Endothelial cell (in vitro differentiated cells): Measurements from ENCODE around the gene NTN5. TPM values are rescaled to one million over a fixed set of nuclear protein-coding genes. Genes with fewer than 3 reads are reported as not detected.
A peak's percentile ranks its signal among the peaks of the same experiment; 100 is the strongest.

Source experiments
- DNase-seq: peaks from one replicate; pipeline ENCODE4 v3.0.0; 2021; ENCODE audit warnings: low spot score
- H3K27ac Mint-ChIP-seq: one replicate; pipeline ENCODE4 v1.8.0; 2021; ENCODE audit warnings: mixed read lengths, inconsistent platforms; ENCODE audit not compliant: unreplicated experiment
- H3K27me3 Mint-ChIP-seq: one replicate; pipeline ENCODE4 v1.8.0; 2021; ENCODE audit warnings: mild to moderate bottlenecking, moderate library complexity, mixed read lengths, inconsistent platforms; ENCODE audit not compliant: unreplicated experiment
- H3K36me3 Mint-ChIP-seq: one replicate; pipeline ENCODE4 v1.8.0; 2021; ENCODE audit warnings: mild to moderate bottlenecking, low read depth, mixed read lengths, inconsistent platforms; ENCODE audit not compliant: unreplicated experiment
- H3K4me1 Mint-ChIP-seq: one replicate; pipeline ENCODE4 v1.8.0; 2021; ENCODE audit warnings: mild to moderate bottlenecking, mixed read lengths, inconsistent platforms; ENCODE audit not compliant: unreplicated experiment
- H3K4me3 Mint-ChIP-seq: one replicate; pipeline ENCODE4 v1.8.0; 2021; ENCODE audit warnings: mild to moderate bottlenecking, mixed read lengths, inconsistent platforms; ENCODE audit not compliant: unreplicated experiment
- H3K9me3 Mint-ChIP-seq: one replicate; pipeline ENCODE4 v1.8.0; 2021; ENCODE audit warnings: mixed read lengths, inconsistent platforms; ENCODE audit not compliant: unreplicated experiment
- total RNA-seq: library from RNA; stranded (reverse); fragmentation: NEBNext Ultra II Directional; extraction: Animal tissue kit (Norgen Biotek cat#: 25700); gene quantifications from one replicate; pipeline ENCODE4 v1.2.1, GENCODE V29; 2021; ENCODE audit not compliant: unreplicated experiment
- TF ChIP-seq, protein P1 (sequence below): fragments of 200-600 bp; sonication (generic); IDR thresholded peaks from one replicate; pipeline ENCODE4 v1.5.0; 2021; ENCODE audit warnings: antibody characterized with exemption; ENCODE audit not compliant: unreplicated experiment

The NTN5 gene
- total RNA-seq, 1 donor from 2014 or later: 0.21 TPM

DNA sequence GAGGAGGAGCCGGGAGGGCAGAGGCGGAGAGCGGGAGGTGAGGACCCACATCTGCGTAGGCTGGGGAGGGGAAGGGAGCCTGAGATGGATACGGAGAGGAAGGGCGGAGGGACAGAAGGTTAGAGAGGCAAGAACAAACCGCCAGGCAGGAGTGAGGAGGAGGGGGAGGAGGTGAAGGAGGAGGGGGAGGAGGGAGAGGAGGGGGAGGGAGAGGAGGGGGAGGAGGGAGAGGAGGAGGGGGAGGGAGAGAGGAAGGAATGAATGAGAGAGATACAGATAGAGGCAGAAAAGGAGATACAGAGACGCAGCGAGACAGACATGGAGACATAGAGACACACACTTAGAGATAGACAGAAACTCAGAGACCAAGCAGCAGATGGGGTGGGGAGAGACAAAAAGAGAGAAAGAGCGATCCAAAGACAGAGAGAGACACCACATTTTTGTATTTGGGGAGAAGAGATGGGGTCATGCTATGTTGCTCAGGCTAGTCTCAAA, 26.0 kb downstream of the NTN5 start:
- Mint-ChIP-seq H3K36me3 (peaks cover 4% of the 10 kb centered on the region), H3K27ac (no peak overlapping the region), H3K27me3 (peaks cover 10% of the 10 kb centered on the region), H3K9me3 (no peaks in the 10 kb centered on the region), H3K4me3 (peak overlapping the region; percentile 53), H3K4me1 (peaks cover 15% of the 10 kb centered on the region)
- no peak for DNase-seq
- TF ChIP-seq, protein P1, sequence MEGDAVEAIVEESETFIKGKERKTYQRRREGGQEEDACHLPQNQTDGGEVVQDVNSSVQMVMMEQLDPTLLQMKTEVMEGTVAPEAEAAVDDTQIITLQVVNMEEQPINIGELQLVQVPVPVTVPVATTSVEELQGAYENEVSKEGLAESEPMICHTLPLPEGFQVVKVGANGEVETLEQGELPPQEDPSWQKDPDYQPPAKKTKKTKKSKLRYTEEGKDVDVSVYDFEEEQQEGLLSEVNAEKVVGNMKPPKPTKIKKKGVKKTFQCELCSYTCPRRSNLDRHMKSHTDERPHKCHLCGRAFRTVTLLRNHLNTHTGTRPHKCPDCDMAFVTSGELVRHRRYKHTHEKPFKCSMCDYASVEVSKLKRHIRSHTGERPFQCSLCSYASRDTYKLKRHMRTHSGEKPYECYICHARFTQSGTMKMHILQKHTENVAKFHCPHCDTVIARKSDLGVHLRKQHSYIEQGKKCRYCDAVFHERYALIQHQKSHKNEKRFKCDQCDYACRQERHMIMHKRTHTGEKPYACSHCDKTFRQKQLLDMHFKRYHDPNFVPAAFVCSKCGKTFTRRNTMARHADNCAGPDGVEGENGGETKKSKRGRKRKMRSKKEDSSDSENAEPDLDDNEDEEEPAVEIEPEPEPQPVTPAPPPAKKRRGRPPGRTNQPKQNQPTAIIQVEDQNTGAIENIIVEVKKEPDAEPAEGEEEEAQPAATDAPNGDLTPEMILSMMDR: no peak

DNA sequence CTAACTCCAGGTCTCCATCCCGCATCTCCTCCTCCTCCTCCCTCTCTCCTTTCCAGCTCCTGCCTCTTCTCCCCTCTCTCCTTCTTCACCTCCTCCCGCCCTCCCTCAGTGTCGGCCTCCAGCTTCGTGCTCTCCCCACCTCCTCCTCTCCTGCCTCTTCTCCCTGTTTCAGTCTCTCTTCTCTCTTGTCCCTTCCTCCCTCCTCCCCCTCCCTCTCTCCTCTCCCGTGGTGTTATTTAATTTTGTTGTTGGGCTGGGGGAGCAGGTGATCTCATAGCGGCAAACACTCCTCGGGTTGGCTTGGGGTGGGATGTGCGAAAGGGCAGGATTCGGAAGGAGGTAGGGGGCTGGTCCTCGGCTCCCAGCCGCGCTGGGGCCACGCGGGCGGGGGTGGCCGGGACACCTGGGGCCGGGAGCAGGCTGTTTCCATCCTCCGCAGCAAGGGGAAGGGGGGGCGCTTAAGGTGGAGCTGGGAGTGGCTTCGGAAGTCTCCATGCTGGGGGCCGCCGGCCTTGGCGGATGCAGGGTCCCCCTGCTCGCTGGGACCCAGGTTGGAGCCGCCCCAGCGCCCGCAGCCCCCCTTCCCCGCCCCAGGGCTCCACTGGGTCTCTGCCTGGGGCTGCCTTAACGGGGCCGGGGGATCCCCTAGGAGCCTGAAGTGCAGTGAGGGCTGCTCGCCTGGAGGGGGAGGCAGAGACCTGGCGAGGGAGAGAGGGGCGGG, 26.7 kb downstream of the NTN5 start, which contains the start of gene CA11:
Gene CA11 (minus strand): TSS at position 187 of the 721 bp plus-strand sequence. CDS start 555 bp downstream, outside the sequence.
- TF ChIP-seq, protein P1: peak; percentile 69
- H3K4me3 Mint-ChIP-seq: peak within 1 kb of the TSS; percentile 93
- peaks cover 15% of the 10 kb centered on the region for H3K4me1 Mint-ChIP-seq
- H3K27ac Mint-ChIP-seq: peak within 1 kb of the TSS; percentile 66
- H3K27me3 Mint-ChIP-seq: peaks cover 10% of the 10 kb centered on the region
- H3K36me3 Mint-ChIP-seq: peaks cover 4% of the 10 kb centered on the region
- DNase-seq: peak; percentile 97
- no peaks in the 10 kb centered on the region for H3K9me3 Mint-ChIP-seq

DNA sequence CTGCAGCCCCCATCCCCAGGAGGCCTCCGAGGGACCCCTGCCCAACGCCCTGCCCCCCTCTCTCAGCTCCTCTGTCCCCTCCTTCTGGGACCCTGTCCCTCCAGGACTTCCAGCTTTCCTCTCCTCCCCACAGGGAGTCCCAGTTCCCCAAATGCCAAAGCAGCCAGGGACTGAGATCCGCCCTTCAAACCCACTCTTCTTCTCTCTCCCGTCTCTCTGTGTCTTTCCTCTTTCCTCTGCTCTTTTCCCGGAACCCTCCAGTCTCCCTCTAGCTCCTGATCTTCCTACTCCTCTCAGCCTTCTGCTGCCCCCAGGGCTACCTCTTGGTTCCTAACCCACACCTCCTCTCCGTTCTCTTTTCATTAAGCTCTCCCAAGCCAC, 27.2 kb downstream of the NTN5 start:
- Mint-ChIP-seq H3K27ac (peak overlapping the region; percentile 66), H3K9me3 (no peaks in the 10 kb centered on the region), H3K4me1 (peaks cover 15% of the 10 kb centered on the region), H3K27me3 (peaks cover 10% of the 10 kb centered on the region), H3K36me3 (peaks cover 4% of the 10 kb centered on the region), H3K4me3 (peak overlapping the region; percentile 93)
- peak; percentile 27 for DNase-seq
- TF ChIP-seq, protein P1: no peak

DNA sequence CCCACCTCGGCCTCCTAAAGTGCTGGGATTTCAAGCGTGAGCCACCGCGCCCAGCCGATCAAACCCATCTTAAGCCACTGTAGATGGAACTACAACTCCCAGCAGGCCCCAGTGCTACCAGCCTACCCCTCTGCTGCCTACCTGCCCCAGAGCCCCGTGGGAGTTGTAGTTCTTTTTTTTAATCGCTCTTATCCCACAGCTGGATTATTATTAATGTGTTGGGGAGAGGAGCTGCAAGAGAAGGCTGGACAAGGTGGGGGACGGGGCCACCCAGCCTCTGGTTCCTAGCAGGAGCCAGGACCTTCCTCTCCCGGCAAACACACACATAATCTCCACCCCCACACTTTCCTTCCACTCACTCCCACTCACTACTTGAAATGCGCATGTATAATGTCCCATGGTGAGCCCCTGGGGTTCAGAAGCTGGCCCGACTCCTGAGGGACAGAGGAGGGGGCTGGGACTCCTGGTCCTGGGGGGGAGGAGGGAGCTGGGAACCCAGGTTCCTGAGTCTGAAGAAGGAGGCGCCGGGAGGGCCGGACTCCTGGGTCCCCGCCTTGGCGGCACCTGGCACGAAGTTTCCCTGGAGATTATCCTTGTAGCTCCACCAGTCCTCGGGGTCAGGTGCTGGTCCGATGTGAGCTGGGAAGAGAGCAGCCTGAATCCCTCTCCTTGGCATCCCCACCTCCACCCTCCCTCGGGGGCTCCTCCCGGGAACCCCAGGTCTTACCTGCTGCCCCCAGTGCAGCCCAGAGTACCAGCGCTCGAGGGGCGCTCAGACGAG, 27.8 kb downstream of the NTN5 start:
- Mint-ChIP-seq H3K4me1 (peaks cover 15% of the 10 kb centered on the region), H3K27me3 (peaks cover 10% of the 10 kb centered on the region), H3K9me3 (no peaks in the 10 kb centered on the region), H3K4me3 (peak overlapping the region; percentile 88), H3K36me3 (peaks cover 4% of the 10 kb centered on the region), H3K27ac (no peak overlapping the region)
- TF ChIP-seq, protein P1: no peak
- peak; percentile 69 for DNase-seq
